RPMI7951 (cell line): ENCODE results near the gene MARCKSL1. TPM values are rescaled to one million over a fixed set of nuclear protein-coding genes. Genes with fewer than 3 reads are reported as not detected.
"Not testable (repeated sequence)": the region's sequence is repeated elsewhere in the genome, so short reads cannot be mapped to it uniquely, and the experiment has no call there.

ENCODE experiments used
- DNase-seq: peaks from one replicate; pipeline ENCODE4 v3.0.0-alpha.2; 2012; ENCODE audit warnings: low read depth
- total RNA-seq: library from RNA; depleted of rRNA; stranded (reverse); fragments of >200 nt; shearing (Covaris generic); gene quantifications from 2 replicates; pipeline ENCODE4 v1.2.3, GENCODE V29; 2014

Gene MARCKSL1
- total RNA-seq, 1 experiment from 2014 or later: 47.7 TPM

DNA sequence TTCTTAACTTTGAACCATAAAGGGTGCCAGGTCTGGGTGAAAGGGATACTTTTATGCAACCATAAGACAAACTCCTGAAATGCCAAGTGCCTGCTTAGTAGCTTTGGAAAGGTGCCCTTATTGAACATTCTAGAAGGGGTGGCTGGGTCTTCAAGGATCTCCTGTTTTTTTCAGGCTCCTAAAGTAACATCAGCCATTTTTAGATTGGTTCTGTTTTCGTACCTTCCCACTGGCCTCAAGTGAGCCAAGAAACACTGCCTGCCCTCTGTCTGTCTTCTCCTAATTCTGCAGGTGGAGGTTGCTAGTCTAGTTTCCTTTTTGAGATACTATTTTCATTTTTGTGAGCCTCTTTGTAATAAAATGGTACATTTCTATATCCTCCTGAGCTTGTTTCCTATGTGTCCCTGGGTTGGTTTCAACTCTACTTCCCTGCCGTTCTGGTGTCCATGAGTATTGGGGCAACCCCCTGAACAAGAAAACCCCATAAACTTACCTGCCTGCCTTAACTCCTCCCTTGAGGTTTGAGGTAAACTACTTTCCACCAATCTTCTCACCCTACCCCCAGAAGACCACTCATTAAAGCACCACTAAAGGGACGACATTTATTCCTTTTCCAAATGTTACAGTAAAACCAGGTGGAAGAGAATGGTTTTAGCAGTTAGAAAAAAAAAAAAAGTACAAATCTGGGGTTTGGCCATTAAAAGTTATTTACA, 2.6 kb downstream of the MARCKSL1 start:
- no peak for DNase-seq

DNA sequence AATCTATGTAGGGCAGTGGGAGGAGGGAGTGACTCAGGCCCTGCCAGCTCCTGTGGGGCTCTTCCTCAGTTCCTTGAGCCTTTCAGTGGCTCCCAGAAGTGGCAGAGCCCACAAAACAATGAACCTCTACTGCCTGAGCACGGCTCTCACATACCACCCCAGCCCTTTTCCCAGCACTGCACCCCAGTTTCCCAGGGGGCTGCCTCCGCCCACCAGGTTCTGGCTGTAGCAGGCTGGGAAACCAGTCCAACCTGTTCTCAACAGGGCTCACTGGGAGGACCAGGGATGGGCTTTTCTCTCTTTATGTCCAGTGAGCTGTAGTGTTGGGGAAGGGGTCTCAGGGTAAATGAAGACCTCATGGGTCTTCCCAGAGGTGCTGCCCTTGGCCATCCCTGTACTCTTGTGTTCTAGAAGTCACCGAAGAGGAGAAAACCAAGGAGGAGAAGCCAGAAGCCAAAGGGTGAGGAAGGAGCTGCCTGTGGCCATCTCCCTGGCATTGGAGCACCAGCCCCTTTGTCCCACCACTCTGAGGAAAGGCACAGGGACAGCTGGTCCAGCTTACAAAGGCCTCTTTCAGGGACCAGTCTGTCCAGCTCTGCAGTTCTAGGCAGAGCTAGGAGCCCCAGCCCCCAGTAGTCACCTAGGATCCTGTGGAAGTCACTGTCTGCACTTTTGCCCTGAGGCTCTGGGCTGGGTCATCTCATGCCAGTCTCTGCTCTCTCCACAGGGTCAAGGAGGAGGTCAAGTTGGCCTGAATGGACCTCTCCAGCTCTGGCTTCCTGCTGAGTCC, 3.5 kb downstream of the MARCKSL1 start:
- DNase-seq: peak; percentile 43

DNA sequence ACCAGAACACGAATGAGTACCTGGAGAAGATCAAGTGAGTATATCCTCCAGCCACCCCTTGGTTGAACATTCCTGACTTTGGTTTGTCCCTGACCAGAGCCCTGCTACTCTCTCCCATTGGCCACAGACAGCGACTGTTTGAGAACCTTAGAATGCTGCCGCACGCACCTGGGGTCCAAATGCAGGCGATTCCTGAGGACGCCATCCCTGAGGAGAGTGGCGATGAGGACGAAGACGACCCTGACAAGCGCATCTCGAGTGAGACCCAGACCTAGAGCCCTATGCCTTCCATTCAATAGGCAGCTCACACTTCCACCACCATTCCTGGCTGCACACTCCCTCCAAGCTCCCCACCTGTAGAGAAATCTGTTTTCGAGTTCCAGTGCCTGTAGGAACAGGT, 4.5 kb downstream of the MARCKSL1 start:
- no peak for DNase-seq

DNA sequence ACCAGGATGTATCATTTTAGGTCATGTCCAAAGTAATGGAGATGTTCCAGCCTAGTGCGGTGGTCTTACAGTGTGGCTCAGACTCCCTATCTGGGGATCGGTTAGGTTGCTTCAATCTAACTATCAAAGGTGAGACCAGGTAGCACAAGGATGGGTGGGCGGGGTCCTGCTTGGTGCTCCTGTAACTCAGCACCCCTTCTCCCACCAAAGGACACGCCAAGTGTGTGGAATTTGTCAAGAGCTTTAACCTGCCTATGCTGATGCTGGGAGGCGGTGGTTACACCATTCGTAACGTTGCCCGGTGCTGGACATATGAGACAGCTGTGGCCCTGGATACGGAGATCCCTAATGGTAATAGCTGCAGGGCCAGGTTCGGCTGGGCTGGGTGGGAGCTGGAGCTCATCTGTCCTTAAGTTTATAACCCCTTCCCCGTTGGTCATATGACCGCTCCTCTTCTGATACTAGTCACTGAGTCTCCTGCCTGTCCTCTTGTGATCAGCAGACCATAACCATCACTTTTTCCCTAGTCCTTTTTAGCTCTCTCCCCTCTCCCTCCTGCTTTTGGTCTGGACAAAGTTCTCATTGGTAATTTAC, 5.4 kb downstream of the MARCKSL1 start:
- no peak for DNase-seq

DNA sequence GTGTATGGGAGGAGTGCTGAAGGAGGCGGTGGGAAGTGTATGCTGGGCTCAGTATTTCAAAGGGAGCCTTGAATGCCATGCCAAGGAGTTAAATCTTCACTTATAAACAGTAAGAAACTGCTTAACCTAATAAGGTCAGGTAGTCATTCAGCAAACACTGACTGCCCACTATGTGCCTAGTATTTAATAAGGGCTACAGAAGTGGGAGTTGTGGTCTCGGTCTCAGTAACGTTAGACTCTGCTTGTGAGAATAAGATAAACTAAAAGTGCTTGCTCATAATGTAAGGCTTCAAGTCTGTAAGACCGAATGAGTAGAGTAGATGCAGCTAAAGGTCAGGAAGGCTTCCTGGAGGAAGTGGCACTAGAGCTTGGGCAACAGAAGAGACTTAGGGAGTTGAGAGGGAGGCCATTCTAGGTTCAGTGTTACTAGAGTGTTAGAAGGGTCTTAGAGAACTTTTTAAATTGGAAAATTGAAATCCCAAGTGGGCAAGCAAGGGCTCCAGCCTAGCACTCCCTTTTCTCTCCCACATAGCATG, 6.0 kb downstream of the MARCKSL1 start:
- no peak for DNase-seq

DNA sequence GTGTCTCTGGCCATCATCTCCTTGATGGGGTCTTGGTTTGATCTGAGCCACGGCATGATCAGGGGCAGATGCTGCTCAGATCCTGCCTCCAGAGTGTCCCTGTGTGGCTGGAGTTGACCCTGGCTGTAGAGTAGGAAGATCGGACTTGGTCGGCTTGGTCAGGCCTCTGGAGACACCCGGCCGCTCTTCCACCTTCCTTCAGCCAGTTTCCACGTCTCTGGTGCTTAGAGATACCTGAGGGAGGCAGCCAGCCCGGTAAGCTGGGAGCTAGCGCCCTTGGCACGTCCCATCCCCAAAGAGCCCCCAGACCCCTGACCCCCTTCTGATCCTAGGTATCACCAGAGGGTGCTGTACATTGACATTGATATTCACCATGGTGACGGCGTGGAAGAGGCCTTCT, 8.8 kb downstream of the MARCKSL1 start:
- DNase-seq: no peak

DNA sequence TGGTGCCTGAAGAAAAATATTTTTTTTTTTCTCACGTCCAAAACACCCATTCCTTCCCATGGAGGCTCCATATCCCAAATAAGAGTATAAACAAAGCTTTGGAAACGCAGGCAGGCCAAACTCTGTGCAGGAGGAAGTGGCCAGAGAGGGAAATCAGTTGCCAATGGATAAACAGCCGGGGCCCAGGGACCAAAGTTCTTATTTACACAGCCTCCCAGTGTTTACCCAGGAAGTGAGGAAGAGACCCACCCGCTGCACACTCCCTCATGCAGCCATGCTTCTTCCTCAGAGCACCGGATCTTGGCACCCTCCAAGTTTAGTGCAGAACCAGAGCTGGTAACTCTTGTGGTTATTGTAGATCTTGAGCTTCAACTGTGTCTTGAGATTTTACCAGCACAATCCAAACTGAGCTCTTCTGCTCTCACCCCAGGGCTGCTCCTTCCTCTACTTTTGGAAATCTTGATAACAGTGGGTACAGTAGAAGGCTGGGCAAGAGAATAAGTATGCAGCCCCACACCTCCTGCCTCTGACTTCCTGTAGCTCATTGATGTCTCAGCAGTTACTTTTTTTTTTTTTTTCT, 14.2 kb downstream of the MARCKSL1 start:
- no peak for DNase-seq

DNA sequence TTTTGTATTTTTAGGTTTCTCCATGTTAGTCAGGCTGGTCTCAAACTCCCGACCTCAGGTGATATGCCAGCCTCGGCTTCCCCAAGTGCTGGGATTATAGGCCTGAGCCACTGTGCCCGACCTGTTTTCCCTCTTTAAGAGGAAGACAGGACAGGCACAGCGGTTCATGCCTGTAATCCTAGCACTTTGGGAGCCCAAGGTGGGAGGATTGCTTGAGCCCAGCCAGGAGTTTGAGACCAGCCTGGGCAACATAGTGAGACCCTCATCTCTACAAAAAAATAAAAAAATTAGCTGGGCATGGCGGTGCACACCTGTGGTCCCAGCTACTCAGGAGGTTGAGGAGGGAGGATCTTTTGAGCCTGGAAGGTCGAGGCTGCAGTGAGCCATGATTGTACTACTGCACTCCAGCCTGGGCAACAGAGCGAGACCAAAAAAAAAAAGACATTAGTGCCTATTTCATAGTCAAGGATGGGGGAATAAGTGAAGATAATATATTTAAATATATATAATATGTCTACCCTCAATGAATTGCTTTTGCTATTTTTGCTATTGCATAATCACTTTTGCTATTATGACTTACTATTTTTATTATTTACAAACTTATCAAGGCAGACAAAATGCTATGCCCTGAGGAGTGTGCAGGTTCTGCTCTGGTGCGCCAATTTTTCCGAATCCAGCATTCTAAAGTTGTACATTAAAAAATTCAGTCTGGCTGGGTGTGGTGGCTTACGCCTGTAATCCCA, 17.7 kb downstream of the MARCKSL1 start:
- no peak for DNase-seq

DNA sequence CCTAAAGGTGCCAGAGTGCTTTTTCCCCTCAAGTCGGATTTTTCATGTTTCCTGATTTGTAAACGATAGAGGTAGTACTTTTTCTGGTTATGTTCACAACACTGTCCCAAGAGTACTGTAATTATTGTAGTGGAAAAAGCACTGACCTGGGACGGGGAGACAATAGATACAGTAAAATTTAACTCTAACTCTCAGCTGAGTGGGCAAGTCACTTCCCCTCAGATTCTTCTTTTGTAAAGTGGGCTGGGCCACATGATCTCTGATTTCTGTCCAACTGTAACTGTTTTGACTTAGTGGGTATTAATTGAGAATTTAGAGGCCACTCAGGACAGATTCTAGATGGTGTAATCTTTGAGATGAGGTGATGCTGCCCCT, 19.1 kb downstream of the MARCKSL1 start:
- no peak for DNase-seq

DNA sequence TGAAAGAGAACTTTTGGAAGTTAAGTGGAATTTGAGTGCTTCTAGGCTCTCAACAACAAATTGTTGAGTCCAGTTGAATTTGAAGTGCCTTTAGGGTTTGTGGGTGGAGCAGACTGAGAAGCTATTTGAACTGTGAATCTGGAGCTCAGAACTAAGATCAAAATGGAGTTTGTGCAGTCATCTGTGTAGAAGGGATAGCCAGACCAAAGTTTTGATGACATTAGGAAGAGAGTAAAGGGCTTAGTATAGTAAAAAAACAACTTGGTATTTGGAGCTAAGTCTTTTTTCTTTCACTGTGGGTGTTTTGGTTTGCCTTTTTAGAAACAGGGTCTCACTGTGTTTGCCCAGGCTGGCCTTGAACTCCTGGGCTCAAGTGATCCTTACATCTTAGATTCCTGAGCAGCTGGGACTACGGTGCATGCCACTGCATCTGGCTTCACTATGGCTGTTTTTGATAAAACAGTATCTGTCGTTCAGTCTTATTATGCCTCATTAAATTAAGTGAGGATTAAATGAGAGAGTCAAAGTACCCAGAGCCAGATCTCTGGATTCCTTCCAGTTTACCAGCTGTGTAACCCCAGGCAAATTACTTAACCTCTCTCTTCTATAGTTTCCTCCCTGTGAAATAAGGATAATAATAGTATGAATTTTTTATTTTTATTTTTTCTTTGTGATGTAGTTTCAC, 24.2 kb downstream of the MARCKSL1 start:
- DNase-seq: no peak

DNA sequence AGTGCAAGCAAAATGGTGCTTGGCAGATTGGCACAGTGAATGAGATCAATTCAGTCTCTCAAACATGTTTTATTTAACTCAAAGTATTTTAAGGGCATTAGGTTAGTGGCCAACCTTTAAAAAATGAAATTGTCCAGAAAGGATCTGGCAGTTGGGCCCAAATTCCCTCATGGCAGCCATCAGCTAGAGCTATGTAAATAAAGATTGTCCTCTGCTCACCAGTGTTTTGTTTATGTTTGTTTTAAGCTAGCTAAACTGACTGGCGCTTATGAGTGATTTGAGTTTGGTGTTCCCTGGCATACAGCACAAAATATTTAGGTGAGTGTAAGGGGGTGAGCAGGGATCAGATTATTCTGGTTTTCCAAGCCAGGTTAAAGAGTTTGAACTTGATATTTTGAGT, 26.1 kb downstream of the MARCKSL1 start:
- DNase-seq: no peak

DNA sequence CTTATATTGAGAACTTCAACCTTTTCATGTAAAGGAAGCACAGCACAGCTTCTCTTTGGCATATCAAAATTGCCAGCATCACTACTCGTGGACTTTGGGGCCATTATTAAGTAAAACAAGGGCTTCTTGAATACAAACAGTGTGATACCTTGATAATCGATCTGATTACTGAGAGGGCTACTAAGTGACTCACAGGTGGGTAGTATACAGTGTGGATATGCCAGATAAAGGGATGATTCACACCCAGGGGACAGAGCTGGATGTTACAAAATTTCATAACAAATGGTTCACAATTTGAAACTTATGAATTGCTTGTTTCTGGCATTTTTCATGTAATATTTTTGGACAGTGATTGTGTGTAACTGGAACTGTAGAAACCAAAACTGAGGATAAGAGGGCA, 28.7 kb downstream of the MARCKSL1 start:
- no peak for DNase-seq

DNA sequence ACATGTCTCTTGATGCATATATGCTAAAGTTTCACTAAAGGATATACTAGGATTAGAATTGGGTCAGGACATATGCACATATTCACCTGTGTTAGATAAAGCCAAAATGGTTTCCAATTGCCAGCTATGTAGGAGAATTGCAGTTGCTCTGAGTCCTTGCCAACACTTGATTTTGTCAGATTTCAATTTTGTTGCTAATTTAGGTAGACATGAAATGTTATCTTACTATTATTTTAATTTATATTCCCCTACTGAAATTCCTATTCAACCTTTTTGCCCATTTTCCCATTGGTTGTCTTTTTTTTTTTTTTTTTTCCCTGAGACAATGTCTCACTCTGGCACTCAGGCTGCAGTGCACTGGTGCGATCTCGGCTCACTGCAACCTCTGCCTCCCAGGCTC, 30.7 kb downstream of the MARCKSL1 start:
- DNase-seq: no peak

DNA sequence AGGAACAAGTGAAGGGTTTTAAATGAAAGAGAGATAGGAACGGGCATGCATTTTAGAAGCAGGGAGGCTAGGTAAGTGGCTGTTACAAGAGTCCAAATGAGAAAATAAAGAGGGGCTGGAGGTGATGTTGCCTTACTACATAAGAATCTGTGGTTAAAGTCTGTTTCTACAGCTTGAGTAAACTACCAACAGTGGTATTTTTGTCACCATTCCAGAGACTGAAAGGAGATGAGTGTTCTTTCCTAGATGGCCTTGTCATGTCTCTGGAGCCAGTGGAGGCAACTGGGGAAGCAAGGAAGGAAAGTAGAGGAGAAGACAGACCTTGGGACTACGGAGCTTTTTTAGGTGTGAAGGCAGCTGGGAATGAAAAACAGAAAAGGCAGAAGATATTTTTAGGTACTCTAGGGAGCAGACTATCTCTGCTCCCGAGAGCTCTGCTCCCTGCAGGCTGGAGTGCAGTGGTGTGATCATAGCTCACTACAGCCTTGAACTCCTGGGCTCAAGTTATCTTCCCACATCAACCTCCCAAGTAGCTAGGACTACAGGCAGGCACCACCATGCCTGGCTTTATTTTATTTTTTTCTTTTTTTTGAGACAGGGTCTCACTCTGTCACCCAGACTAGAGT, 31.9 kb downstream of the MARCKSL1 start:
- DNase-seq: no peak

DNA sequence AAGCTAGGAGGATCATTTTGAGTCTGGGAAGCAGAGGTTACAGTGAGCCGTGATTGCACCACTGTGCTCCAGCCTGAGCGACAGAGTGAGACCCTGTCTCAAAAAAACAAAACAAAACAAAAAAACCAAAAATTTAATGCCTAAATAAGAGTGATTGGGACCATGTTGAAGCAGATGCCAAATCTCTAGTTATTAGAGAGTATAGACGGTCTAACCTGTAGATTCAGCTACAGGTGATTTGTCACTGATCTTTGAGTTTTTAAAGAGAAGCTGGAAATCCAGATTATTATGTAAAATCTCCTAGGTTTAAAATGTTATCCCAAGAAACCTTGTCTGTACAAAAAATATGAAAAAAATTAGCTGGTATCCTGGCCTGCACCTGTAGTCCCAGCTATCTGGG, 32.7 kb downstream of the MARCKSL1 start:
- DNase-seq: no peak

DNA sequence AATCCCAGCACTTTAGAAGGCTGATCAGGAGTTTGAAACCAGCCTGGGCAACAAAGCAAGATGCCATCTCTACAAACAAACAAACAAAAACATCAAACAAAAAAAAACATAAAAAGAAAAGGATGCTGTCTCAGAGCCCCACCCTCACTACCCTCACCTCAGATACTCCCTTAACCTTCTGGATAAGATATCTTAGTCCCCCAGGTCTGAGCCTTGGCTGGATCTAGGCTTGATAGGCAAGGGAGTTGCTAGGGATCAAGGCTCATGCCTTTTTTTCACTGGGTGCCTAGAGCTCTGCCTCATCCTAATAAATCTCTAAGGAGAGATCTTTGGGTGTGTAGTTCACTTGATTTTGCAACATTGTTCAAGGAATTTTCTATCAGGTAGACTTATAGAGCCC, 36.7 kb downstream of the MARCKSL1 start:
- no peak for DNase-seq

DNA sequence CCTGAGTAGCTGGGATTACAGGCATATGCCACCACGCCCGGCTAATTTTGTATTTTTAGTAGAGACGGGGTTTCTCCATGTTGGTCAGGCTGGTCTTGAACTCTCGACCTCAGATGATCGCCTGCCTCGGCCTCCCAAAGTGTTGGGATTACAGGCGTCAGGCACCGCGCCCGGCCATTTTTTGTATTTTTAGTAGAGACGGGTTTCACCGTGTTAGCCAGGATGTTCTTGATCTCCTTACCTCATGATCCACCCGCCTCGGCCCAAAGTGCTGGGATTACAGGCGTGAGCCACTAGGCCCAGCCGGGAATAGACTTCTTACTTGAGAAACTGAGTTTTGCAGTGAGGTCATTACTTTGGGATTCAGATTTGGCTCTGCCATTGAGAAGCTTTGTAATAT, 37.8 kb downstream of the MARCKSL1 start:
- DNase-seq: not testable (repeated sequence)

DNA sequence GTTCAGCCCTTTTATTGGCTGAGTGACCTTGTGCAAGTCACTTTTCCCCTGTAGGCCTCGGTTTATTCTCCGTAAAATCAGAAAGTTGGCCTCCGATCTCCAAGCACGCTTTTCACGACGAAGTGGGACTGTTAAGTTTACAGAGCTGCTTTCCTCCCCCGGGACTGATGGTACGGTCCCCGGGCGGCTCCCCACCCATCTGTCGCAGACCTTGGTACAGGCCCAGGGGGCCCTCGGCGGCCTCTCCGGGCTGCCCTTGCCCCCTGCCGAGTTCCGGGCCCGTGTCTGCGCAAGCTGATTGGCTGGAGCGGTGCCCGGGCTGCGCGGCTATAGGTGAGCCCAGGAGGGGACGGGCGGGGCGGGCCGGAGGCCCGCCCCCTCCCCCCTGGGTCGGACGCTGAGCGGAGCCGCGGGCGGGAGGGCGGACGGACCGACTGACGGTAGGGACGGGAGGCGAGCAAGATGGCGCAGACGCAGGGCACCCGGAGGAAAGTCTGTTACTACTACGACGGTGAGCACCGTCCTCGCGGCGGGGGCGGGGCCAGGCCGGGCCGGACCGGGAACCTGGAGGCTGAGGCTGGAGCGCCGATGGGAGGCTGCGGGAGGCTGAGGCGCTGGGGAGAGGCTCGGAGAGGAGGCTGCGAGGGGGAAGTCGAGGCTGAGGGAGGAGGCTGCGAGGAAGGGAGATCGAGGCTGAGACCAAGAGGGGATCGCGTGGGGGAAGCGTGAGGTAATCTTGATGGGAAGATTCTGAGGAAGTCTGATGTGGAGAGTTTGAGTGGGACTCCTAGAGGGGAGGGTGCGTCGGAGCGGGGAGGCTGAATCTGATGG, 44.1 kb downstream of the MARCKSL1 start, which contains the start of gene HDAC1:
Gene HDAC1, plus strand, starts transcription at position 376 of the 831 bp plus-strand sequence. Its CDS starts 87 bp downstream, at position 463.
- peak; percentile 97 for DNase-seq

DNA sequence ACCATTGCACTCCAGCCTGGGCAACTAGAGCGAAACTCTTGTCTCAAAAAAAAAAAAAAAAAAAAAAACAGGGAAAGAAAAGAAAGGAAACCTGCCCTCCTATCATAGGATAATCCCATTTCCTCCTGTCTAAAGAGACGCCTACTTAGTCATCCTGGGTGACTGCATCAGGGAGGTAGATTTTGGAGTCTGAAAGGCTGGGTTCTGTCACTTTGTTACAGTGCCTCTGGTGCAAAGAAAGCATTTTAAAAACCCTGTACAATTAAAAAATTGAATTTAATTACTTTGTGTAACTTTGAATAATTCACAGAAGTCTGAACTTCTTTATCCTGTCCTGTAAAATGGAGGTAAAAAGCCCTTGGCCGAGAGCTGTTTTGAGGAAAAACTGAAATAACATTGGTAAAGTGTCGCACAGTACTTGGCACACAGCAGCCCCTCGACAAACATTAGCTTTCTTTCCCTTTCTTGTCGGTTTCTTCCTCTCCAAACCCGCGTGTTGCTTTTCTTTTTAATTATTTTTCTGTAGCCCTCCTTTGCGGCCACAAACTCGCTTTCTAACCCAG, 44.8 kb downstream of the MARCKSL1 start:
- DNase-seq: peak; percentile 69
